ENCODE results near the gene DOCK11. TPM values are rescaled to one million over a fixed set of nuclear protein-coding genes. Genes with fewer than 3 reads are reported as not detected.

Gene DOCK11
- total and polyA plus RNA-seq, 10 of the 15 experiments (the other 5 are each of a cell fraction or from before 2014, with no cell fraction given): 16.3 to 30.7 (median 19.8) TPM

DNA sequence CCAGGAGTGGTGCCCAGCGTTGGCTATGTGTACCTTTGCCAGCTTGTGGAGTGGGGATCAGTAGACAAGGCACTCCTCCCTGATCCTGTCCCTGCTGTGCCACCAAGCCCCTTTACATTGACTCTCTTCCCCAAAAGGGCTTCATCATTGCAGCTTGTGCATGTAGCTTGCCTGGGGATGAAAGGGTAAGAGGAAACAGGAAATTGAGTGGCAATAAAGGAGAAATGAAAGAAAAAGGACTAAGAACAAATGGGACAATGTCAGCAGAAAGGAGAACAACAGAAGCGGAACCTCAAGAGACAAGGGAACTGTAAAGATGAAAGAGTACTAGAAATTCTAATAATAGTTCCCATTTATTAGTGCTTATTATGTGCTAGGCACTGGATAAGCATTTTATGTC, 223.1 kb downstream of the DOCK11 start:
- Histone ChIP-seq H3K27ac (ENCODE audit: control insufficient read depth, insufficient read depth) (no peak overlapping the region), H2AFZ (ENCODE audit: control insufficient read depth, low read depth, low read length) (no peak overlapping the region), H3K27me3 (replicated peaks in 1 of 2; ENCODE audit: control insufficient read depth in 2 of 2, insufficient read depth in 2 of 2, low read length in 1 of 2) (no peaks in the 10 kb centered on the region), H3K9ac (ENCODE audit: control insufficient read depth, insufficient read depth, low read length) (no peak overlapping the region), H3K4me1 (ENCODE audit: control insufficient read depth, insufficient read depth, low read length) (no peaks in the 10 kb centered on the region; the same call in 1 of the 2 replicates), H3K4me3 (no peak overlapping the region), H3K9me3 (replicated peaks; ENCODE audit: control insufficient read depth, insufficient read depth, low read length) (no peaks in the 10 kb centered on the region), H3K79me2 (ENCODE audit: control insufficient read depth, insufficient read depth, low read length) (no peaks in the 10 kb centered on the region), H3K4me2 (ENCODE audit: control insufficient read depth, insufficient read depth) (no peak overlapping the region), H3K36me3 (ENCODE audit: control insufficient read depth in 2 of 2, insufficient read depth in 2 of 2, low read length in 1 of 2) (no peaks in the 10 kb centered on the region), H4K20me1 (ENCODE audit: control insufficient read depth, insufficient read depth) (no peaks in the 10 kb centered on the region)
- ATAC-seq (peak; percentile 52), FAIRE-seq (no peak), DNase-seq (ENCODE audit: low read depth, low spot score) (no peak)
- 46% methylated on average over 2 of the region's 2 CpGs for WGBS (ENCODE audit: insufficient coverage, insufficient replicate concordance, low lambda C conversion rate, missing lambda C conversion rate)
- SMC1A ChIA-PET (ENCODE audit: uncharacterized antibody, unreplicated experiment): interaction anchor here (0.8 to 1.4 kb wide), 2 partner anchors 16 to 78 kb away, joined by 3 read pairs; no protein-coding TSS in a partner anchor
- RAD21 ChIA-PET (ENCODE audit: unreplicated experiment): interaction anchor here (1.1 kb wide), 1 partner anchor 34 kb away, joined by 4 read pairs; no protein-coding TSS in a partner anchor
- POLR2A ChIA-PET: interaction anchor here (0.7 to 1.2 kb wide), 2 partner anchors 11 to 41 kb away, joined by 3 to 5 read pairs; no protein-coding TSS in a partner anchor
- CTCF ChIA-PET: interaction anchor here (0.6 kb wide), 1 partner anchor 32 kb away, joined by 3 read pairs; no protein-coding TSS in a partner anchor
- in situ Hi-C loops (cut with MboI) (no loop called here), intact Hi-C loops (cut with micrococcal nuclease; ENCODE audit: unreplicated experiment) (no loop called here)
- BruUV-seq (replicated peaks): no TSS peak
- TF ChIP-seq TCF12 (IDR thresholded peaks at IDR 0.05; ENCODE audit: low read depth, low read length) (no peak), TBL1XR1 (IDR thresholded peaks at IDR 0.05; ENCODE audit: low read depth, low read length) (no peak), MEF2A (IDR thresholded peaks at IDR 0.05; ENCODE audit: insufficient read depth, low read depth, low read length) (no peak), BMI1 (IDR thresholded peaks at IDR 0.05; ENCODE audit: borderline replicate concordance) (no peak), NFIC (IDR thresholded peaks at IDR 0.05; ENCODE audit: low read depth, low read length) (no peak), BHLHE40 (IDR thresholded peaks at IDR 0.05; ENCODE audit: borderline replicate concordance in 1 of 2, low read depth in 2 of 2, low read length in 1 of 2) (no peak), NFXL1 (IDR thresholded peaks at IDR 0.05; ENCODE audit: borderline replicate concordance) (no peak), IKZF2 (IDR thresholded peaks at IDR 0.05) (peak in 1 of 2 experiments; percentile 24; a peak in 1 of 4 replicates), IKZF1 (conservative IDR thresholded peaks at IDR 0.05) (no peak), STAT1 (conservative IDR thresholded peaks at IDR 0.05) (no peak), SPI1 (IDR thresholded peaks at IDR 0.05; ENCODE audit: borderline replicate concordance, insufficient read depth, low read depth, low read length) (peak; percentile 24; the same call in 1 of the 2 replicates), RAD21 (IDR thresholded peaks at IDR 0.05; ENCODE audit: insufficient read depth, low read depth, low read length) (no peak)
- TF ChIP-seq, protein P1, sequence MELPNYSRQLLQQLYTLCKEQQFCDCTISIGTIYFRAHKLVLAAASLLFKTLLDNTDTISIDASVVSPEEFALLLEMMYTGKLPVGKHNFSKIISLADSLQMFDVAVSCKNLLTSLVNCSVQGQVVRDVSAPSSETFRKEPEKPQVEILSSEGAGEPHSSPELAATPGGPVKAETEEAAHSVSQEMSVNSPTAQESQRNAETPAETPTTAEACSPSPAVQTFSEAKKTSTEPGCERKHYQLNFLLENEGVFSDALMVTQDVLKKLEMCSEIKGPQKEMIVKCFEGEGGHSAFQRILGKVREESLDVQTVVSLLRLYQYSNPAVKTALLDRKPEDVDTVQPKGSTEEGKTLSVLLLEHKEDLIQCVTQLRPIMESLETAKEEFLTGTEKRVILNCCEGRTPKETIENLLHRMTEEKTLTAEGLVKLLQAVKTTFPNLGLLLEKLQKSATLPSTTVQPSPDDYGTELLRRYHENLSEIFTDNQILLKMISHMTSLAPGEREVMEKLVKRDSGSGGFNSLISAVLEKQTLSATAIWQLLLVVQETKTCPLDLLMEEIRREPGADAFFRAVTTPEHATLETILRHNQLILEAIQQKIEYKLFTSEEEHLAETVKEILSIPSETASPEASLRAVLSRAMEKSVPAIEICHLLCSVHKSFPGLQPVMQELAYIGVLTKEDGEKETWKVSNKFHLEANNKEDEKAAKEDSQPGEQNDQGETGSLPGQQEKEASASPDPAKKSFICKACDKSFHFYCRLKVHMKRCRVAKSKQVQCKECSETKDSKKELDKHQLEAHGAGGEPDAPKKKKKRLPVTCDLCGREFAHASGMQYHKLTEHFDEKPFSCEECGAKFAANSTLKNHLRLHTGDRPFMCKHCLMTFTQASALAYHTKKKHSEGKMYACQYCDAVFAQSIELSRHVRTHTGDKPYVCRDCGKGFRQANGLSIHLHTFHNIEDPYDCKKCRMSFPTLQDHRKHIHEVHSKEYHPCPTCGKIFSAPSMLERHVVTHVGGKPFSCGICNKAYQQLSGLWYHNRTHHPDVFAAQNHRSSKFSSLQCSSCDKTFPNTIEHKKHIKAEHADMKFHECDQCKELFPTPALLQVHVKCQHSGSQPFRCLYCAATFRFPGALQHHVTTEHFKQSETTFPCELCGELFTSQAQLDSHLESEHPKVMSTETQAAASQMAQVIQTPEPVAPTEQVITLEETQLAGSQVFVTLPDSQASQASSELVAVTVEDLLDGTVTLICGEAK (IDR thresholded peaks at IDR 0.05; ENCODE audit: borderline replicate concordance): no peak
- TF ChIP-seq, protein P2, sequence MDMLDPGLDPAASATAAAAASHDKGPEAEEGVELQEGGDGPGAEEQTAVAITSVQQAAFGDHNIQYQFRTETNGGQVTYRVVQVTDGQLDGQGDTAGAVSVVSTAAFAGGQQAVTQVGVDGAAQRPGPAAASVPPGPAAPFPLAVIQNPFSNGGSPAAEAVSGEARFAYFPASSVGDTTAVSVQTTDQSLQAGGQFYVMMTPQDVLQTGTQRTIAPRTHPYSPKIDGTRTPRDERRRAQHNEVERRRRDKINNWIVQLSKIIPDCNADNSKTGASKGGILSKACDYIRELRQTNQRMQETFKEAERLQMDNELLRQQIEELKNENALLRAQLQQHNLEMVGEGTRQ (IDR thresholded peaks at IDR 0.05; ENCODE audit: borderline replicate concordance, low read depth, low read length): no peak
- TF ChIP-seq, protein P3, sequence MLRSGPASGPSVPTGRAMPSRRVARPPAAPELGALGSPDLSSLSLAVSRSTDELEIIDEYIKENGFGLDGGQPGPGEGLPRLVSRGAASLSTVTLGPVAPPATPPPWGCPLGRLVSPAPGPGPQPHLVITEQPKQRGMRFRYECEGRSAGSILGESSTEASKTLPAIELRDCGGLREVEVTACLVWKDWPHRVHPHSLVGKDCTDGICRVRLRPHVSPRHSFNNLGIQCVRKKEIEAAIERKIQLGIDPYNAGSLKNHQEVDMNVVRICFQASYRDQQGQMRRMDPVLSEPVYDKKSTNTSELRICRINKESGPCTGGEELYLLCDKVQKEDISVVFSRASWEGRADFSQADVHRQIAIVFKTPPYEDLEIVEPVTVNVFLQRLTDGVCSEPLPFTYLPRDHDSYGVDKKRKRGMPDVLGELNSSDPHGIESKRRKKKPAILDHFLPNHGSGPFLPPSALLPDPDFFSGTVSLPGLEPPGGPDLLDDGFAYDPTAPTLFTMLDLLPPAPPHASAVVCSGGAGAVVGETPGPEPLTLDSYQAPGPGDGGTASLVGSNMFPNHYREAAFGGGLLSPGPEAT (IDR thresholded peaks at IDR 0.05; ENCODE audit: low read depth): no peak
- TF ChIP-seq, protein P4, sequence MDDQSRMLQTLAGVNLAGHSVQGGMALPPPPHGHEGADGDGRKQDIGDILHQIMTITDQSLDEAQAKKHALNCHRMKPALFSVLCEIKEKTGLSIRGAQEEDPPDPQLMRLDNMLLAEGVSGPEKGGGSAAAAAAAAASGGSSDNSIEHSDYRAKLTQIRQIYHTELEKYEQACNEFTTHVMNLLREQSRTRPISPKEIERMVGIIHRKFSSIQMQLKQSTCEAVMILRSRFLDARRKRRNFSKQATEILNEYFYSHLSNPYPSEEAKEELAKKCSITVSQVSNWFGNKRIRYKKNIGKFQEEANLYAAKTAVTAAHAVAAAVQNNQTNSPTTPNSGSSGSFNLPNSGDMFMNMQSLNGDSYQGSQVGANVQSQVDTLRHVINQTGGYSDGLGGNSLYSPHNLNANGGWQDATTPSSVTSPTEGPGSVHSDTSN (IDR thresholded peaks at IDR 0.05; ENCODE audit: insufficient replicate concordance, low read depth, low read length): no peak
